Stomach (tissue), 4 donors: Measurements from ENCODE around the gene CAPN2.

Experiments used
- CTCF ChIP-seq, 7 experiments: fragments of 450-650 bp in 4 of 7; fragments of 200-600 bp in 3 of 7; sonication (generic) in 3 of 7; IDR thresholded peaks; one replicate each; pipeline ENCODE4 v1.5.1; 2016 to 2019; ENCODE audit warnings: antibody characterized with exemption in 7 of 7, control low read depth in 2 of 7, mild to moderate bottlenecking in 1 of 7
- EP300 ChIP-seq: sonication (generic); formaldehyde crosslinking; IDR thresholded peaks from one replicate; pipeline ENCODE4 v1.6.1; 2017; ENCODE audit warnings: antibody characterized with exemption
- POLR2AphosphoS5 ChIP-seq, 3 donors: sonication (generic); formaldehyde crosslinking; IDR thresholded peaks; one replicate each; pipeline ENCODE4 v1.6.1; 2016; ENCODE audit warnings: antibody characterized with exemption in 3 of 3

- TF ChIP-seq POLR2AphosphoS5 (IDR thresholded peaks at IDR 0.05) (no peak), EP300 (no peak), CTCF (IDR thresholded peaks at IDR 0.05) (no peak)
These were observed 4.0 kb downstream of the CAPN2 start for GRCh38 chr1:223716302-223716862.
